ENCODE data around the gene MYRIP.

- TF ChIP-seq POLR2AphosphoS5 (IDR thresholded peaks at IDR 0.05) (no peak), POLR2A (IDR thresholded peaks at IDR 0.05) (no peak), CTCF (IDR thresholded peaks at IDR 0.05 in 8 of 11, conservative IDR thresholded peaks at IDR 0.05 in 3 of 11) (no peak)
Observed at GRCh38 chr3:40191251-40191650, 381.8 kb downstream of the MYRIP start.
